OCI-M2 (cell line): Measurements from ENCODE around the gene GLP2R.
"Not testable (repeated sequence)": the region's sequence is repeated elsewhere in the genome, so short reads cannot be mapped to it uniquely, and the experiment has no call there.

Experiments used
- DNase-seq: peaks from one replicate; lab custom pipeline; 2025; ENCODE audit not compliant: unreplicated experiment; lab: John Stamatoyannopoulos, UW

Gene GLP2R

DNA sequence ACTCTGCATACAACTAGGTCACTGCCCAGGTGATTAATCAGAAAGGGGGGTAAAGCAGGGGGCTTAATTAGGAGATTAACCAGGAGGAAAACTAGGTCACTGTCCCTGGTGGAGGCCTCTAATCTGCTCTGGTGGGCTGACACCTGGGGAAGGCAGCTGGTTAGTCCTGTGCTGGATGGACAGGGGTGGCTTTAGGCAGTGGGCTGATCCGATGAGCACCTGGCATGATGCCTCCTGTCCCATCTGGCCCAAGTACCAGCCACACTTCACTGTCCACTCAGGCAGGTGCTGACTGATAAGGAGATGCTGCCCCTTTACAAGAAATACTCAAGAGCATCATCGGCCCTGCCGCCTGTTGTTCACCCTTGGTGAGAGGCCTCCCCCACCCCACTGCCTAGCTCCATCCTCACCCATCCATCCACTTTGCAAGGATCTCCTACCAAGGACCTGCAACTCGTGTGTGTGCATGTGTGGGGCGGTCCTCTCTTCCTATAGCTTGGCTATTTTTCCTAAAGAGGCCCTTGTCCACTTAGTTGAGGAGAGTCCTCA is 93.2 kb downstream of the GLP2R start:
- DNase-seq, result no peak

DNA sequence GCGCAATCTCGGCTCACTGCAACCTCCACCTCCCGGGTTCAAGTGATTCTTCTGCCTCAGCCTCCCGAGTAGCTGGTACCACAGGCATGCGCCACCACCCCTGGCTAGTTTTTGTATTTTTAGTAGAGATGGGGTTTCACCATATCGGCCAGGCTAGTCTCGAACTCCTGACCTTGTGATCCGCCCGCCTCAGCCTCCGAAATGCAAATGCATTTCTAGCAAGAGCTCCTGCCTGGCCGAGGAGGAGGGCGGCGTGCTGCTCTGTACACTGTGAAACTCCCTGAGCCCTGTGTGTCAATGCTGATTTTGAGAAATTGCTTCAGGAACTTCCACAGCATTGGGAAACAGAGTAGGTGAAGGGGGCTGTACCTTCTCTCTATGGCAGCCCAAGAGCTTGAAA is 95.5 kb downstream of the GLP2R start:
- DNase-seq, result not testable (repeated sequence)

DNA sequence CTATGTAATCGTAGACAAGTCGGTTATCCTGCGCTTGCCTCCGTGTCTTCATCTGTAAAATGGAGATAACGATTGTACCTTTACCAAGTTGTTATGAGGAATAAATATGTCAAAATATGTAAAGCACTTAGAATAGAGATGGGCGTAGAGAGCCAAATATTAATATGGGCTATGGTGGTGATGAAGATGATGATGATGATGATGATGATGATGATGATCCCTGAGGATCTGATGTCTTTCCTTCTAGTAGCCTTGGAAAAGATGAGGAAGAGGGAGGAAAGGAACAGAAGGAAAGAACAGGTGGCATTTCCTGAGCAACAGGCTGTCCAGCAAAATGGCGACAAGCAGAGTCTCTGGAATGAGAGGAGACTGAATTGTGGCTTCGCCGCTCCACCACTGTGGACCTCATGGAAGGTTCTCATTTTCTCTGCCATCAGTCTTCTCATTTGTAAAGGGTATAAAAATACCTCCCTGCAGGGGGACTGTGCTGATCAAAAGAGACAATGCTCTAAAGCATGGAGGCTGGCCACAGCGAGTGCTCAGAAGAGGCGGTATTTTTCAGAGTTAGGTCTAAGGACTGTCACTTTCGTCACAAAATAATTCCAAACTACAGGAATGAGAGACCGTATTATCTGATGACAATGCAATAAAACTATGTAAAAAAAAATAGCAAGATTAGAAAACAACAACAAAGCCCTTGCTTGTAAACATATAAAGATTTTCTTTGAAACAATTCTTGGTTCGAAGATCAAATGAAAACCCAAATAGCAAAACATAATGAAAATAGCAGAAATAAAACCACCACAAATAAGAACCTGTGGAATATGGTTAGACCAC is 96.5 kb downstream of the GLP2R start:
- DNase-seq, result no peak

DNA sequence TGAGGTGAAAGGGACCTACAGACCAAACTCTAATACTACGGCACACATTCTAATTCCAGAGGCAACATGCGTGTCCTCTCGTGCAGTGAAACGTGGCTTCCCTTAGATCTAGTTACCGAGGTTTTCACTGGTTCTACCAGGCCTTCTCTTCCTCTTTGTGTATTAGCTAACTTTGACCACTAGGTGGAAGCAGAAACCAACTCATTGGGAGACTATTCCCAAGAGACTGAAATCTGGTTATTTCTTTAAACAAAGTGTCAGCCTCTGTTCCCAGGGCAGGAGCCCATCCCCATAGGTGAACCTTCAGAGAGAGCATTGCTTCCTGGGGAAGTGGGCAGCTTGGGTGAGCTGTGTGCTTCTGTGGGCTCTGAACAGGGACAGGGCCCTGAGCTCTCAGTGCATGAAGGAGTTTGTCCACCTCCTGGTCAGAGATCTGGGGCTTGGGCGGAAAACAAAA is 99.0 kb downstream of the GLP2R start:
- DNase-seq, result no peak

DNA sequence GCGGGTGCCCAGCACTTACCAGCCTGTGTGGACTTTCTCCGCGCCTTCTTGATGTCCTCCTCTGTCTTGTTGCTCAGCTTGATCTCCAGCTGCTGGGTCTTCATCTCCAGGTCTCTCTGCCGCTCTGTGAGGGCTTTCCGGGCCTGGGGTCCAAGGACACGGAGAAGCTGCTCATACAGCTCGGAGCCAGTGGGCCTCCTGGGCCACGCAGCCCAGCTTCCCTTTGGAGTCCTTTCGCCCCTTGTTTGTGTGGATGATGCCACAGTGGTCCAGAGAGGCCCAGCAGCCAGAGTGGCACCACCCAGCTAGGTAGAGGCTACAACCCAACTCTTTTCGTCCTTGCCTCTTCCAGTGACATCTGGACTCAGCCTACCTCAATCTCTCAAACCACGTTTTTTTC is 99.7 kb downstream of the GLP2R start:
- no peak for DNase-seq

DNA sequence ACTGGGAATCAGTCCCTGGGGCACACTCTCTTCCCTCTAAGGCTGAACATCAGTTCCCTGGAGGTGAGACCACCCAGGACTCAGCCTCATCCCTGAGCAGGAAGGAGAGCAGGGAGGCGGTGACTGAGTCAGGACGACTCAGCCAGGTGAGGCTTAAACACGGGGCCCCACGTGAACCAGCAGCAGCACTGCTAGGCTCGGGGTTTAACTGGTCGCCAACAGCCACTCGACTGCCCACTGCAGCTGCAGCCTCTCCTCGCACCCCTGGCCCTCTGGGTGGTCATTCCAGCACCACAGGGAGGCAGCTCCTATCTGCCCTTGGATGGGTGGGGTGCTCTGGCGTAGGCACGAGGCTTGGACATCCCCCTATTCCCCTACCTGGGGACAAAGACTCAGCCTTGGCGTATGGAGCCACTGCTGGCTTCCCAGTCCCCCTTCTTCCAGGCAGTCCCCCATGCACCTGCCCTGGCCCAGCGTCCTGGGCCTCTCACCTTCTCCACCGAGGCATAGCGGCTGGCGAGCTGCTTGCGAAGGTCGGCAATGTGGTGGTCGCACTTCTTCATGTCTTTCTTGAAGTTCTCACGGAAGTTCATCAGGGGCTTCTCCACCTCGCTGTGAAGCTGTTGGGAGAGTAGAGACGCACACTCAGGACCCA is 100.6 kb downstream of the GLP2R start:
- DNase-seq, result no peak

DNA sequence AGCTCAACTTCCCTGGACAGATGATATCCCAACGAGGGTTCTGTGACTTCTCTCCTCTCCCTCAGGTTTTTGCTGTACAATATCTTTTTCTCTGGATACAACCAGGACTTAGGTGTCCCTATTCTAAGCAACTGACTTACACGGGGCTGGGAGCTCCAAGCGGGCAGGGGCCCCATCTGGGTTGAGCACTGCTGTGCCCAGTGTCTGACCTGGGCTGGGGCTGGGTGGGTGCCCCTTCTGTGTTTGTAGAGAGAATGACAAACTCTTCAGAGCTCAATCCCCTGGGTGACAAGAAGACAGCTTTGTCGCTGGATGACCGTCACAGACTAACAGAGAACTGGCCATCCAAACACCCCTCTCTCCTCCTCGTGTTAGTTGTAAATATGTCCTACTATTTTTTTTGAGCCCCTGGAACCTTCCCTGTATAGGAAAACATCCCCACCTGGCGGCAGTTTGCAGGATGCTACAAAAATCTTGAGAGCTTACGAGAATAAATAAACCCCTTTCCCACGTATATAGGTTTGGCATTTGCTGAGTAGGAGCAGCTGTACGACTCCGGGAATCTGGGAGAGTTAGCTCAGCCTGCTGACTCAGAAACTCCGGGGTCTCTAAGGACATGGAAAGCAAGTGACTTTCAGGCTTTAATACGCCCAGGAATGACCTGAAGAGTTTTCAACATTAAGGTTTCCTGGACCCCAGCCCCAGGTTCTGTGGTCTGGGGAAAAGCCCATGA is 103.0 kb downstream of the GLP2R start:
- no peak for DNase-seq

DNA sequence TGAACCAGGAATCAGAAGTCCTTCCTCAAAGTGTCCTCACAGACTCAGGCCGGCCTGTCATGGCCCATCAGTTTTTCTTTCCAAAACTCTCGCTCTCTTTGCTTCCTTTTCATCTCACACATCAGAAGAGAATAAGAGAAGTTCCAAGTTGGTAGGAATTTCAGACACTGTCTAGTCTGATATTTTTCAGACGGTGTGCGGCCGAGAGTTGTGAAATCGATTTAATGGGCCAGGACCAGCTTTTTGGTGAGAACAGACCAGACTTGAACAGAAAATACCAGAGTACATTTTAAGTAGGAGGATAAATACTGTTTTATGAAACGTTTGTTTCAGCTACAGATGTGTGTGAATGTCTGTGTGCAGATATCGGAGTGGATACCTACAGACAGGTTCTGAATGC is 104.1 kb downstream of the GLP2R start:
- DNase-seq, result no peak

DNA sequence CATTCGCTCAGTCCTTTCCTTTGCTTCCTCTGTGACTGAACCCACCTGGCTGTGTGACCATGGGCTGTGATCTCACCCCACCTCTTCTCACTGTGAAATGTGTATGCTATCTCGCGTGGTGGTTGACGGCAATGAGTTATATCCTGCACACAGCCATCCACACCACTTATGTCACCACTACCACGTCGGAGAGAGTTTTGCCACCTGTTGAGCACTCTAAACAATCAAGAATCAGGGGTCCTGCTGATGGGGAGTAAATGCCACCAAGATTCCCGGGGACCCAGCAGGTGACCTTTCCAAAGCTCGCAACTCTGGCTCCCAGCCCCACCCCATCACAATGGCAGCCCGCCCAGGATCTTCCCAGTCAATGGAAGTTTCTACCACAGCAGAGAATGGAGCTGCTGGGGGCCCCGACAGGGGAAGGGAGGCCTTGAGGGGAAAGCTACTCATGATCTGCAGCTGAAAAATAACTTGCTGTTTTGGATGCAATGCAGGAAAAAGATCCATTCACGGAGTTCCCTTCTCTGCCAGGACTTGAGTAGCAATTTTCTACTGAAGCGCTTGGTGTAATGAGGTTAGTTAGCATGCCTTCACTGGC is 105.5 kb downstream of the GLP2R start:
- DNase-seq, result no peak

DNA sequence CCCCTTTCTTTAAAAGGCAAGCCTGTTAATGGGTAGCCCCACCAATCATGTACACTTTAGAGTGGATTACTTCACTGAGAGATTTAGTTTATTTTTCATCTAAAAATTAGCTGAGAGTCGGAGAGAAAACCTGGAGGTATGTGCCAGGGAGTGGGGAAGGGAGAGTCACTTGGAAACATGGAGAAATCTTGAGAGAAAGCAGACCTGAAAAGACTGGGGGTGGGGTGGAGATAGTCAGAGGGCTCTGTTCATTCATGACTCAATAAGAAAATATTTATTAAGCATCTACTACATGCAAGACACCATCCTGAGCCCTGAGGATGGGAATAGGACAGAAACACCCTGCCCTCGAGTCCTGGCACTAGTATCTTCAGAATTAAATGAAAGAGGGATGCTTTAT is 106.8 kb downstream of the GLP2R start:
- DNase-seq, result no peak

DNA sequence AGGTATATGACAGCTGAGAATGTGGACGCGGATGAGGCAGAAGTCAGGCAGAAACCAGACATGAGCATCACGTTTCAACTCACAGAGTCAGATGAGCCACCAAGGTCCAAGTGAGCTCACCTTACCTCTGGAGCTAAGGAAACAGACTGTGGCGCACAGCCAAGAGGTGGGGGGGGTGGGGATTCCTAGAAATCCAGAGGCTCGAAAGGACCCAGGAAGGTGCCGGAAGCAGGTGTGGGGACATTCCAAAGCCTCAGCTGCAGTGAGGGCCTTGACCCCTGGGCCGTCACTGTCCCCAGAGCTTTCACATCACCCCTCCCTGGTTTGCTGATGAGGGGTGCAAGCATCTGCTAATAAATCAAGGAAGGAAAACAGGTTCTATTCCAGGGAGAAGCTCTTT is 108.6 kb downstream of the GLP2R start:
- no peak for DNase-seq

DNA sequence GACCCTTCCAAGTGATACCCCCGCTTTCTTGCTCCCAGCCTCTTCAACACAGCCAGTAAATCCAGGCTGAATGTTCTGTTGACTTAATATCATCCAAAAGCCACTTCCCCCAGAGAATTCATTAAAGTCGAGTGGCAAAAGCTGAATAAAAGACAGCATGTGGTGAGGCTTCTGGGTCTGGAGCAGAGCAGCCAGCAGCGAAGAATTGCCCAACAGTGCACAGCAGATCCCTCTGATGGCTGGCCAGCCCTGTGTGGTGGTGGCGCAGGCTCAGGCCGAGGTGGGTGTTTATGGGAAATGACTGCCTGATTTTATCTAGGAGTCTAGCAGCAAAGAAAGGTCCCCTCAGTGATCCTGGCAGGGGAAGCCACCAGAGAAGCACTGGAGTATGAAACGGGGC is 109.7 kb downstream of the GLP2R start:
- no peak for DNase-seq

DNA sequence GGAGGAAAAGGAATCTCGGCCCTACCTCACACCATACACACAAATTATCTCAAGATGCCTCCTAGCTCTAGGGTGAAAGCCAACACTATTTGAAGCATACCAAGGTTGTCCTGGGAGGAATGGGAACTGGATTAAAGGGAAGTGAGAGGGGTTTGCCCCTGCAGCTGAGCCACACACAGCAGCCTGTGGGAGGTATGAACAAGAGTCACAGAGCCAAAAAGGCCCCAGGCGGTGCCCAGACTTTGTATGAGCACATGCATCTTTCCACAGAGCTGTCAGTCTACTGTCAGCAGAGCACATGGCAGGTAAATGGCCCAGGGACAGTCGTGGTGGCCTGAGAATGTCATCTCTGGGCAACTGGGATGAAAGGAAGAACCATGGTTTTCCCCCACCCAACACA is 110.4 kb downstream of the GLP2R start:
- DNase-seq, result no peak

DNA sequence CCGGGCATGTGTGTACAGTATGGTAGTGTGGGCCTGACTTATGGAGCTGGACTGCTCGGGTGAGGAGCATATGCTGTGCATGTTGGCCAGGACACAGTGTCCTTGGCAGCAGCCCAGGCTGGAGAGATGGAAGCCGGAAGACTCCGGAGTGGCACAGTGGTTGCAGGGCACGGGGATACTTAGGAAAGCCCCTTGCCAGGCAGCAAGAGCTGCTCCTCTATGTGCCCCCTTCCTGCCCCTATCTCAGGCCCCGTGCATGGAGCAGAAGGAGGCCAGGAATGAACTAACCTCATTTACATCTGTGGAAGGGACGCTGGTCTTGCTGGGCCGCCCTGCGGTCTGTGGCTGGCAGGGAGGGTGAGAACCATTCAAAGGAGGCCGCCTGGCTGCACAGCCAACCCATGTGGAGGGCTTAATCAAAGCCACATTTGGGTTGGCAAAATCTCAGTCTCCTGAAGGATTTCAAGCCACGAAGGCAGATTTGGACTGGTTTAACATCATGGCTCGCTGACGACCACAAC is 111.6 kb downstream of the GLP2R start:
- DNase-seq, result no peak

DNA sequence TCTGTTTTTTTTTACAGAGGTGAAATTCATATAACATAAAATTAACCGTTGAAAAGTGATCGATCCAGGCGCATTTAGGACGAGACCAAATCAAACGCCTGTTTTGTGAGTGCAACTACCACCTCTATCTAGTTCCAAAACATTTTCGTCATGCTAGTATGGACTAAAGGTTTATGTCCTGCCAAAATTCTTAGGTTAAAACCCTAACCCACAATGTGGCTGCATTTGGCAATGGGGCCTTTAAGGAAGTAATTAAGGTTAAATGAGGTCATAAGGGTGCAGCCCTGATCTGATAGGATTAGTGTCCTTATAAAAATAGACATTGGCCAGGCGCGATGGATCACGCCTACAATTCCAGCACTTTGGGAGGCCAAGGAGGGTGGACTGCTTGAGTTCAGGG is 112.2 kb downstream of the GLP2R start:
- no peak for DNase-seq

DNA sequence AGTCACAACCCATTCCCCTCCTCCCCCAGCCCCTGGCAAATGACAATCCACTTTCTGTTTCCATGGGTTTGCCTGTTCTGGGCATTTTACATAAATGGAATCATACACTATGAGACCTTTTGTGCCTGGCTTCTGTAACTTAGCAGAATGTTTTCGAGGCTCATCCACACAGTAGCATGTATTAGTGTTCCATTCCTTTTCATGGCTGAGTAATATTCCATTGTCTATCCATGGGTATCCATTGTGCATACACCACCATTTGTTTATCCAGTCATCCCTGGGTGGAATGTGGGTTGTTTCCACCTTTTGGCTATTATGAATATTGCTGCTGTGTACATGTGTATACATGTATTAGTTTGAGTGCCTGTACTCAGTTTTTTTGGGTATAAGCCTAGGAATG is 113.0 kb downstream of the GLP2R start:
- no peak for DNase-seq

DNA sequence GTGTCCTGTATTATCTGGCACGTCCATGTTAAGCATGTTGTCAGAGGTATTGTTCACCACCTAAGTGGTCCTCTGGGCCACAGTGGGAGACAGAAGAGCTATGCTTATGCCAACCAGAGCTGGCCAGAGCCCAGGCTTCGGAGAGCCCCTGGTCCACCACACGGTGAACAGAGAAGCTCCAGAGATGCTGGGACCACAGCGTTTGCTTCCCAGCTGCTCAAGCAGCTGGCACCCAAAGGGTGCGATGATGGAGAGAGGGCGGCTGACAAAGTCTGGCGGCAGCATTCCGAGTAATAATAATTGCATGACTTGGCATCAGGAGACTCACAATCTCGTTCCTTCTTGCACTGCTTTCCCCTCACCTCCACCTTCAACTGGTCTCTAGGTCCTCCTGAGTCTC is 115.1 kb downstream of the GLP2R start:
- no peak for DNase-seq

DNA sequence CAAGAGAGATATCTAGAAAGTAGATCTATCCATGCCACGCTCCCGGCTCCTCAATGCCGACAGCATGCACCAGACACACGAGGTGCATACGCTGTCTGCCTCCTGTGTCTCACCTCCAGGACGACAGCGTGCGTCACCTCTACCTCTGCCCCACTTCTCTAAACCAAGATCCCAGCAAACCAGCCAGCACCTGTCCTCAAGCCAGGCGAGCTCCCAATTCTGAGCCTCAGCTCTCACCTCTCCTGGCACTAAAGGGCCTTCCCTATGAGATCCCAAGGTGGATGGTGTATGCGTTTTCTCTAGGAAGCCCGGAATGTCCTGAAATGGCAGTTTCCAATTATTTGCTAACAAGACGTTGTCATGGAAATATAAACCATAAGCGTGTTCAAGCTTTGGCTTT is 115.6 kb downstream of the GLP2R start:
- DNase-seq, result no peak
